Kidney epithelial cell (primary cell): Measurements from ENCODE around the gene ABCC1. TPM values are rescaled to one million over a fixed set of nuclear protein-coding genes. Genes with fewer than 3 reads are reported as not detected.

Source experiments
- DNase-seq: peaks from one replicate; pipeline ENCODE4 v3.0.0-alpha.2; 2010; ENCODE audit warnings: low read depth
- H3K27me3 ChIP-seq: 2 replicates; pipeline ENCODE4 v1.6.0; 2011; ENCODE audit warnings: low read length; ENCODE audit not compliant: control insufficient read depth, insufficient read depth
- H3K36me3 ChIP-seq: 2 replicates; pipeline ENCODE4 v1.5.1; 2011; ENCODE audit warnings: low read length; ENCODE audit not compliant: control insufficient read depth, insufficient read depth
- H3K4me3 ChIP-seq: 2 replicates; pipeline ENCODE4 v1.5.1; 2011; ENCODE audit warnings: low read depth, mild to moderate bottlenecking, control low read depth, low read length
- CTCF ChIP-seq: IDR thresholded peaks from 2 replicates; pipeline ENCODE4 v1.5.1; 2011; ENCODE audit warnings: mild to moderate bottlenecking, moderate library complexity, low read length, control low read depth, inconsistent platforms; ENCODE audit not compliant: insufficient read depth, poor library complexity, severe bottlenecking
- total RNA-seq: library from RNA; depleted of rRNA; stranded (reverse); fragments of >200 nt; gene quantifications from 2 replicates; pipeline ENCODE4 v1.2.3, GENCODE V29; 2015

ABCC1 gene
- total RNA-seq, 1 donor from 2014 or later, result 24.9 TPM

GRCh38 chr16:16120382-16121184 is 171.2 kb downstream of the ABCC1 start:
- Histone ChIP-seq H3K27me3 (no peaks in the 10 kb centered on the region), H3K4me3 (no peak overlapping the region), H3K36me3 (peaks cover 4% of the 10 kb centered on the region)
- no peak for TF ChIP-seq CTCF
- DNase-seq, result no peak

- TF ChIP-seq CTCF, result no peak
- Histone ChIP-seq H3K36me3 (peaks cover 4% of the 10 kb centered on the region), H3K27me3 (no peaks in the 10 kb centered on the region), H3K4me3 (no peak overlapping the region)
- no peak for DNase-seq
Observed at GRCh38 chr16:16121185-16121727, 171.8 kb downstream of the ABCC1 start.

GRCh38 chr16:16122264-16122663 is 172.8 kb downstream of the ABCC1 start:
- no peak overlapping the region for H3K4me3 ChIP-seq
- peaks cover 4% of the 10 kb centered on the region for H3K36me3 ChIP-seq
- no peaks in the 10 kb centered on the region for H3K27me3 ChIP-seq
- DNase-seq, result no peak
- TF ChIP-seq CTCF, result no peak

- Histone ChIP-seq H3K36me3 (peaks cover 4% of the 10 kb centered on the region), H3K27me3 (no peaks in the 10 kb centered on the region), H3K4me3 (no peak overlapping the region)
- no peak for TF ChIP-seq CTCF
- DNase-seq, result no peak
Observed at GRCh38 chr16:16124438-16124837, 175.0 kb downstream of the ABCC1 start.

- Histone ChIP-seq H3K4me3 (no peak overlapping the region), H3K27me3 (no peaks in the 10 kb centered on the region), H3K36me3 (peaks cover 4% of the 10 kb centered on the region)
- no peak for TF ChIP-seq CTCF
- no peak for DNase-seq
Observed at GRCh38 chr16:16124974-16125373, 175.6 kb downstream of the ABCC1 start.

GRCh38 chr16:16126896-16127295 is 177.5 kb downstream of the ABCC1 start:
- no peak for TF ChIP-seq CTCF
- Histone ChIP-seq H3K4me3 (no peak overlapping the region), H3K36me3 (peaks cover 4% of the 10 kb centered on the region), H3K27me3 (no peaks in the 10 kb centered on the region)
- DNase-seq, result no peak
